Measurements from ENCODE around the gene SLC27A2. TPM values are rescaled to one million over a fixed set of nuclear protein-coding genes. Genes with fewer than 3 reads are reported as not detected.
A peak's percentile ranks its signal among the peaks of the same experiment; 100 is the strongest.

SLC27A2 gene
- total RNA-seq, 4 donors from 2014 or later: 1.1 to 10.3 (median 6.6) TPM

- Histone ChIP-seq H3K4me1 (peaks cover 19 to 22% of the 10 kb centered on the region in 2 donors), H3K4me3 (replicated peaks in 1 of 3) (no peak overlapping the region), H3K27ac (no peak overlapping the region), H3K27me3 (no peaks in the 10 kb centered on the region), H3K9me3 (no peaks in the 10 kb centered on the region), H3K36me3 (no peaks in the 10 kb centered on the region)
- TF ChIP-seq, protein P1, sequence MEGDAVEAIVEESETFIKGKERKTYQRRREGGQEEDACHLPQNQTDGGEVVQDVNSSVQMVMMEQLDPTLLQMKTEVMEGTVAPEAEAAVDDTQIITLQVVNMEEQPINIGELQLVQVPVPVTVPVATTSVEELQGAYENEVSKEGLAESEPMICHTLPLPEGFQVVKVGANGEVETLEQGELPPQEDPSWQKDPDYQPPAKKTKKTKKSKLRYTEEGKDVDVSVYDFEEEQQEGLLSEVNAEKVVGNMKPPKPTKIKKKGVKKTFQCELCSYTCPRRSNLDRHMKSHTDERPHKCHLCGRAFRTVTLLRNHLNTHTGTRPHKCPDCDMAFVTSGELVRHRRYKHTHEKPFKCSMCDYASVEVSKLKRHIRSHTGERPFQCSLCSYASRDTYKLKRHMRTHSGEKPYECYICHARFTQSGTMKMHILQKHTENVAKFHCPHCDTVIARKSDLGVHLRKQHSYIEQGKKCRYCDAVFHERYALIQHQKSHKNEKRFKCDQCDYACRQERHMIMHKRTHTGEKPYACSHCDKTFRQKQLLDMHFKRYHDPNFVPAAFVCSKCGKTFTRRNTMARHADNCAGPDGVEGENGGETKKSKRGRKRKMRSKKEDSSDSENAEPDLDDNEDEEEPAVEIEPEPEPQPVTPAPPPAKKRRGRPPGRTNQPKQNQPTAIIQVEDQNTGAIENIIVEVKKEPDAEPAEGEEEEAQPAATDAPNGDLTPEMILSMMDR (IDR thresholded peaks at IDR 0.05): no peak
- no peak for TF ChIP-seq POLR2A (IDR thresholded peaks at IDR 0.05)
- 88 to 90% methylated on average over 2 of the region's 2 CpGs for WGBS, 2 donors
- intact Hi-C loops (cut with DNase I): no loop called here
- DNase-seq: no peak
These were observed 44.1 kb upstream of the SLC27A2 start for GRCh38 chr15:50137893-50138292.

DNA sequence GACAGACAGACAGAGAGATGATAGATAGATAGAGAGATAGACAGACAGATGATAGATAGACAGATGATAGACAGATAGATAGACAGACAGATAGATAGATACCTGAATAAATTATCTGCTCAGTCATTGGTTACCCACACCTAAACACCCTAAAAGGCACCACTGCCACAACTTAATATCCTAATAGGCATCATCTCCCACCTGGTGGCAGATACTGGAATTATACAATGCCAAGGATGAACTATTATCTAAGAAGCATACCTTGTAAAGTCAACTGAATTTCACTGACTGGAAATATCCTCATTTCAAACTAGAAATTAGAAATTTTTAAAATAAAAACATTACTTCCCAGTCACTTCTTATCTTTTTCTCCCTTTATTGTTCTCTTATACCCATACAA, 43.6 kb upstream of the SLC27A2 start:
- no peaks in the 10 kb centered on the region for H3K27me3 ChIP-seq
- no peak overlapping the region for H3K4me3 ChIP-seq (replicated peaks in 1 of 3)
- DNase-seq: no peak
- H3K4me1 ChIP-seq: peaks cover 19 to 20% of the 10 kb centered on the region in 2 donors
- intact Hi-C loops (cut with DNase I): no loop called here
- H3K36me3 ChIP-seq: no peaks in the 10 kb centered on the region
- TF ChIP-seq, protein P1 (IDR thresholded peaks at IDR 0.05): peak in 2 of 6 experiments; percentile 7 to 11
- TF ChIP-seq POLR2A (IDR thresholded peaks at IDR 0.05): no peak
- no peak overlapping the region for H3K27ac ChIP-seq
- H3K9me3 ChIP-seq: no peaks in the 10 kb centered on the region

- intact Hi-C loops (cut with DNase I): loop anchor here (10.0 kb wide), 3 partner anchors 75 to 1275 kb away; no protein-coding TSS in a partner anchor
- H3K27ac ChIP-seq: no peak overlapping the region
- peaks cover 3 to 6% of the 10 kb centered on the region in 2 donors for H3K4me1 ChIP-seq
- TF ChIP-seq, protein P1 (IDR thresholded peaks at IDR 0.05): no peak
- TF ChIP-seq POLR2A (IDR thresholded peaks at IDR 0.05): no peak
- H3K27me3 ChIP-seq: no peaks in the 10 kb centered on the region
- no peaks in the 10 kb centered on the region for H3K36me3 ChIP-seq
- 0% methylated on average over 1 of the region's 1 CpG for WGBS, 2 donors
- H3K4me3 ChIP-seq (replicated peaks in 1 of 3): no peak overlapping the region
- DNase-seq: no peak
- no peaks in the 10 kb centered on the region for H3K9me3 ChIP-seq
These were observed 41.9 kb upstream of the SLC27A2 start for GRCh38 chr15:50140098-50140497.

- DNase-seq: no peak
- TF ChIP-seq POLR2A (IDR thresholded peaks at IDR 0.05): no peak
- TF ChIP-seq, protein P1 (IDR thresholded peaks at IDR 0.05): no peak
- H3K36me3 ChIP-seq: no peaks in the 10 kb centered on the region
- no peak overlapping the region for H3K27ac ChIP-seq
- peaks cover 0 to 5% of the 10 kb centered on the region in 2 donors for H3K4me1 ChIP-seq
- H3K27me3 ChIP-seq: no peaks in the 10 kb centered on the region
- intact Hi-C loops (cut with DNase I): loop anchor here (10.0 kb wide), 3 partner anchors 76 to 1276 kb away; no protein-coding TSS in a partner anchor
- no peaks in the 10 kb centered on the region for H3K9me3 ChIP-seq
- WGBS, 2 donors: 75 to 88% methylated on average over 3 of the region's 3 CpGs
- no peak overlapping the region for H3K4me3 ChIP-seq (replicated peaks in 1 of 3)
These were observed 41.0 kb upstream of the SLC27A2 start for GRCh38 chr15:50140983-50141382.

DNA sequence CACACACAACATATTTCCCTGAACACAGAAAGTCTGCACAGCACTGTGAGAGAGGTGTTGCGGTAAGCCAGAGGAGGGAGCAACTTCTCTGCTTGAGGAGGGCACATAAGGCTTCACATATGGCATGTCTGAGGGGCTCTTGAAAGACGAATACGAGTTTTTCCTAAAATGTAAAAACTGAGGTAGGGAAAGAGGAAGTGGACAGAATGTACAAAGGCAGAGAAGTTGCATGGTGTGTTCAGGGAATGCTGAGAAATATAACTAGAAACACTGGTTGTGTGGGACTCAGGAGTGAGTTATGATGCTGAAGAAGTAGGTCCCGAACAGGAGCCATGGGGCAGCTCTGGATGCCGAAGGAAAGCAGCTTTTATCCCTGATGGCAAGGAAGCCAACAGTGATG, 40.1 kb upstream of the SLC27A2 start:
- intact Hi-C loops (cut with DNase I): loop anchor here (10.0 kb wide), 3 partner anchors 77 to 1277 kb away; no protein-coding TSS in a partner anchor
- Histone ChIP-seq H3K27me3 (no peaks in the 10 kb centered on the region), H3K27ac (no peak overlapping the region), H3K36me3 (no peaks in the 10 kb centered on the region), H3K4me3 (replicated peaks in 1 of 3) (no peak overlapping the region), H3K4me1 (peaks cover 0 to 5% of the 10 kb centered on the region in 2 donors), H3K9me3 (no peaks in the 10 kb centered on the region)
- TF ChIP-seq POLR2A (IDR thresholded peaks at IDR 0.05): no peak
- TF ChIP-seq, protein P1 (IDR thresholded peaks at IDR 0.05): no peak
- DNase-seq: no peak
- WGBS, 2 donors: 81 to 93% methylated on average over 5 of the region's 5 CpGs
